ENCODE data around the gene CTNS. TPM values are rescaled to one million over a fixed set of nuclear protein-coding genes. Genes with fewer than 3 reads are reported as not detected.

CTNS gene
- total and polyA plus RNA-seq, 2 donors = 7.3 to 8.8 TPM

- H3K4me1 ChIP-seq (ENCODE audit: control insufficient read depth in 2 of 2, insufficient read depth in 2 of 2, low read length in 2 of 2) = no peaks in the 10 kb centered on the region
- H3K9me3 ChIP-seq (ENCODE audit: control insufficient read depth in 2 of 2, insufficient read depth in 1 of 2, low read length in 1 of 2) = peaks cover 2 to 5% of the 10 kb centered on the region in 2 donors
- no peaks in the 10 kb centered on the region for H3K27me3 ChIP-seq (ENCODE audit: control insufficient read depth in 2 of 2, insufficient read depth in 1 of 2, low read length in 1 of 2)
- WGBS = 98% methylated on average over 18 of the region's 18 CpGs
- no peak overlapping the region for H3K27ac ChIP-seq (ENCODE audit: low read depth in 1 of 2, low read length in 1 of 2)
- no peak for DNase-seq (ENCODE audit: low read depth in 6 of 9, low spot score in 9 of 9)
- no peak overlapping the region for H3K4me3 ChIP-seq (ENCODE audit: low read length in 2 of 2)
- H3K36me3 ChIP-seq (ENCODE audit: control insufficient read depth in 2 of 2, insufficient read depth in 2 of 2, low read length in 1 of 2) = peaks cover 37% of the 10 kb centered on the region in 2 donors
Observed at GRCh38 chr17:3615160-3615870, 21.2 kb upstream of the CTNS start.

DNA sequence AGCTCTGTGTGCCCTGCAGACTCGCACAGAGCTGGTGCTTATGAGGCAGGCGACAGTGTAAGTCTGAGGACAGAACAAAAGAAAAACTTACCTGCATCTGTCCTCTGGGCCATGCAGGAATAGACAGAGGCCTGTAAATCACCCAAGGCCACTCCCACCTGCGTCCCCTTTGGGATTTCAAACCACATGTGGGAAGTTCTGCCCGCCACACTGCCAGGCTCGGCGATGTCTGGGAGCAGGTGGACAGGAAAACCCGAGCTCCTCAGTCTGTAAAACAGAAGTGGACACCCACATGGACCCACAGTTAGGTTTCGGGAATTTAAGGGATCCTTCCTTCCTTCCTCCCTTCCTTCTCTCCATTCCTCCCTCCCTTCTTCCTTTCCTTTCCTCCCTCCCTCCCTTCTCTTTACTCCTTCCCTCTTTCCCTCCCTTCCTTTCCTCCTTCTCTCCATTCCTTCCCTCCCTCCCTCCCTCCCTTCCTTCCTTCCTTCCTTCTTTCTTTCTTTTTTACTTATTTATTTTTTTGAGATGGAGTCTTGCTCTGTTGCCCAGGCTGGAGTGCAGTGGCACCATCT lies 15.3 kb upstream of the CTNS start:
- peaks cover 38 to 41% of the 10 kb centered on the region in 2 donors for H3K36me3 ChIP-seq (ENCODE audit: control insufficient read depth in 2 of 2, insufficient read depth in 2 of 2, low read length in 1 of 2)
- over 99% methylated on average over 8 of the region's 8 CpGs for WGBS

GRCh38 chr17:3622977-3623594 lies 13.5 kb upstream of the CTNS start:
- Histone ChIP-seq H3K36me3 (ENCODE audit: control insufficient read depth in 2 of 2, insufficient read depth in 2 of 2, low read length in 1 of 2) (peaks cover 39 to 45% of the 10 kb centered on the region in 2 donors), H3K4me1 (ENCODE audit: control insufficient read depth in 2 of 2, insufficient read depth in 2 of 2, low read length in 2 of 2) (no peaks in the 10 kb centered on the region), H3K27ac (ENCODE audit: low read depth in 1 of 2, low read length in 1 of 2) (no peak overlapping the region), H3K27me3 (ENCODE audit: control insufficient read depth in 2 of 2, insufficient read depth in 1 of 2, low read length in 1 of 2) (no peaks in the 10 kb centered on the region), H3K4me3 (ENCODE audit: low read length in 2 of 2) (no peak overlapping the region), H3K9me3 (ENCODE audit: control insufficient read depth in 2 of 2, insufficient read depth in 1 of 2, low read length in 1 of 2) (no peaks in the 10 kb centered on the region)
- no peak for DNase-seq (ENCODE audit: low read depth in 6 of 9, low spot score in 9 of 9)
- WGBS = 98% methylated on average over 16 of the region's 16 CpGs

More for the DNA sequence above, 15.3 kb upstream of the CTNS start:
- Histone ChIP-seq H3K4me3 (ENCODE audit: low read length in 2 of 2) (no peak overlapping the region), H3K4me1 (ENCODE audit: control insufficient read depth in 2 of 2, insufficient read depth in 2 of 2, low read length in 2 of 2) (no peaks in the 10 kb centered on the region), H3K27me3 (ENCODE audit: control insufficient read depth in 2 of 2, insufficient read depth in 1 of 2, low read length in 1 of 2) (no peaks in the 10 kb centered on the region), H3K9me3 (ENCODE audit: control insufficient read depth in 2 of 2, insufficient read depth in 1 of 2, low read length in 1 of 2) (peaks cover 2 to 5% of the 10 kb centered on the region in 2 donors), H3K27ac (ENCODE audit: low read depth in 1 of 2, low read length in 1 of 2) (no peak overlapping the region)
- DNase-seq (ENCODE audit: low read depth in 6 of 9, low spot score in 9 of 9) = no peak

DNA sequence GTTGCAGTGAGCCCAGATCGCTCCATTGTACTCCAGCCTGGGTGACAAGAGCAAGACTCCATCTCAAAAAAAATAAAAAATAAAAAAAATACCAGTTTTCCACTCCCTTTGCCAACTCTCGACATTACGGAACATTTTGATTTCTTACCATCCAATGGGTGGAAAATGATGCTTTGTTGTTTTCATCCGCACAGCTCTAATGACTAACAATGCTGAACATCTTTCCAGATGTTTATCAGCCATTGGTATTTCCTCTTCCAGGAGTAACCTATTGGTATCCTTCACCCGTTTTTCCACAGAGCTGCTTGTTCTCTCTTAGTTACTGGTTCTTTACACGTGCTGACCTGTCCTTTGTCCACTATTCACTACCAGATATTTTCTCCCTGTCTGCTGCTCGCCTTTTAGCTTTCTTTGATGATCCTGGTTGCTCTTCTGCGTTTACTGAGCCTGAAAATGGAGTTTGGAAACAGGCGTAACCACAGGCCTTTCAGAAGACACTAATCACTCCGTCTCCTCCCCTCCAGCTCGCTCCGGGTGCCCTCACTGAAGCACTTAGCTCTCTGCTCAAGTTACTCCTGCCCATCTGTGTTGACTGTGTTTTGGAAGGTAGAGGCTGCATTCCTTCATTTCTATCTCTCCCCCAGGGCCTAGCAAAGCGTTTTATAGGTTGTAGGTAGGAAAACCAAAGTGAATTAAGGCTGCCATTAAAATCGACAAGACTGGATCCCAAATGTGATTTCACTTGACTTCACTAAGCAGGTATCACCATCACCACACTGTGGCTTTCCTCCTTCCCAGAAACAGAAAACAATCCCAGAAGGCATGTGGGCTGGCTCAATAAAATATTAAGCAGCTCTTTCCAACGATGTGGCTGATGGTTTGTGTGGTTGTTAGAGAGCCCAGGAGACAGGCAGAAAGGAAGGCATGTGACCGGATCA lies 9.5 kb upstream of the CTNS start:
- DNase-seq (ENCODE audit: low read depth in 6 of 9, low spot score in 9 of 9) = no peak
- Histone ChIP-seq H3K27ac (ENCODE audit: low read depth in 1 of 2, low read length in 1 of 2) (no peak overlapping the region), H3K9me3 (ENCODE audit: control insufficient read depth in 2 of 2, insufficient read depth in 1 of 2, low read length in 1 of 2) (no peaks in the 10 kb centered on the region), H3K4me1 (ENCODE audit: control insufficient read depth in 2 of 2, insufficient read depth in 2 of 2, low read length in 2 of 2) (no peaks in the 10 kb centered on the region), H3K36me3 (ENCODE audit: control insufficient read depth in 2 of 2, insufficient read depth in 2 of 2, low read length in 1 of 2) (peaks cover 29 to 36% of the 10 kb centered on the region in 2 donors), H3K4me3 (ENCODE audit: low read length in 2 of 2) (no peak overlapping the region), H3K27me3 (ENCODE audit: control insufficient read depth in 2 of 2, insufficient read depth in 1 of 2, low read length in 1 of 2) (no peaks in the 10 kb centered on the region)
- 92% methylated on average over 16 of the region's 16 CpGs for WGBS

GRCh38 chr17:3627769-3628167 lies 8.8 kb upstream of the CTNS start:
- H3K4me3 ChIP-seq (ENCODE audit: low read length in 2 of 2) = no peak overlapping the region
- no peaks in the 10 kb centered on the region for H3K4me1 ChIP-seq (ENCODE audit: control insufficient read depth in 2 of 2, insufficient read depth in 2 of 2, low read length in 2 of 2)
- H3K27me3 ChIP-seq (ENCODE audit: control insufficient read depth in 2 of 2, insufficient read depth in 1 of 2, low read length in 1 of 2) = no peaks in the 10 kb centered on the region
- no peaks in the 10 kb centered on the region for H3K9me3 ChIP-seq (ENCODE audit: control insufficient read depth in 2 of 2, insufficient read depth in 1 of 2, low read length in 1 of 2)
- H3K27ac ChIP-seq (ENCODE audit: low read depth in 1 of 2, low read length in 1 of 2) = no peak overlapping the region
- whole genome bisulfite sequencing = 97% methylated on average over 11 of the region's 11 CpGs
- DNase-seq (ENCODE audit: low read depth in 6 of 9, low spot score in 9 of 9) = no peak
- H3K36me3 ChIP-seq (ENCODE audit: control insufficient read depth in 2 of 2, insufficient read depth in 2 of 2, low read length in 1 of 2) = peaks cover 27 to 38% of the 10 kb centered on the region in 2 donors

DNA sequence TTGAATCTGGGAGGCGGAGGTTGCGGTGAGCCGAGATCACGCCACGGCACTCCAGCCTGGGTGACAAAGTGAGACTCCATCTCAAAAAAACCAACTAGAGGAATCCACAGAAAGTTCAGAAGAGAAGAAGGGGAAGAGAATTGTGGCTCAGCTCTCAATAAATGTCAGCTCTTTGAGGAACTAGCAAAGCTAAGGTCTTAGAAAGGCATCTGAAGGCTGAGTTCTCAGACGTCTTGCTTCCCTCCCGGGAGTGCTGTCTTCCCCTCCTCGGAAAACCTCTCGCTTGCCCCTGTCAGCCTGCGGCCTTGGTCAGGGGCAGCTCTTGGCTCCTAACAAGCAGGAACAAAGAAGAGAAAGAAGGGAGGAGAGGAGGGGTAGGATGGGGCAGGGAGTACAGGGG lies 5.8 kb upstream of the CTNS start:
- no peaks in the 10 kb centered on the region for H3K9me3 ChIP-seq (ENCODE audit: control insufficient read depth in 2 of 2, insufficient read depth in 1 of 2, low read length in 1 of 2)
- 94% methylated on average over 10 of the region's 10 CpGs for WGBS

DNA sequence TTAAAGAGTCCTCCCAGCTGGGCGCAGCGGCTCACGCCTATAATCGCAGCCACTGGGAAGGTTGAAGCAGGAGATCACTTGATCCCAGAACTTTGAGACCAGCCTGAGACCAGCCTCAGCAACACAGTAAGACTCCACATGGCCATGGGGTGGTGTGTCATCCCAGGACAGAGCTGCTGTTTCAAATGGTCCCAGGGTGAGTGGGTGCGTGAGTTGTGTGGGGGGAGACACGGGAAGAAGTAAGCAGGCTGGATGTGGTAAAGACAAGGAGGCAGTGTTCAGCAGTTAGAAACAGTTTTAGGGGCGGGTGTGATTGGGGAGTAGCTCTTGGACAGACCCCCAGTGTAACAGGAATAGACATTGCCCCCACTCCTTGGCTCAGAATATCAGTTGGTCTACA lies 4.3 kb upstream of the CTNS start:
- DNase-seq (ENCODE audit: low read depth in 6 of 9, low spot score in 9 of 9) = no peak
- peaks cover 0 to 8% of the 10 kb centered on the region in 2 donors for H3K4me1 ChIP-seq (ENCODE audit: control insufficient read depth in 2 of 2, insufficient read depth in 2 of 2, low read length in 2 of 2)
- no peak overlapping the region for H3K4me3 ChIP-seq (ENCODE audit: low read length in 2 of 2)
- 99% methylated on average over 7 of the region's 7 CpGs for WGBS
- no peaks in the 10 kb centered on the region for H3K27me3 ChIP-seq (ENCODE audit: control insufficient read depth in 2 of 2, insufficient read depth in 1 of 2, low read length in 1 of 2)
- H3K9me3 ChIP-seq (ENCODE audit: control insufficient read depth in 2 of 2, insufficient read depth in 1 of 2, low read length in 1 of 2) = no peaks in the 10 kb centered on the region
- peaks cover 9 to 19% of the 10 kb centered on the region in 2 donors for H3K36me3 ChIP-seq (ENCODE audit: control insufficient read depth in 2 of 2, insufficient read depth in 2 of 2, low read length in 1 of 2)
- no peak overlapping the region for H3K27ac ChIP-seq (ENCODE audit: low read depth in 1 of 2, low read length in 1 of 2)

More for the DNA sequence above, 5.8 kb upstream of the CTNS start:
- Histone ChIP-seq H3K27ac (ENCODE audit: low read depth in 1 of 2, low read length in 1 of 2) (no peak overlapping the region), H3K36me3 (ENCODE audit: control insufficient read depth in 2 of 2, insufficient read depth in 2 of 2, low read length in 1 of 2) (peaks cover 13 to 24% of the 10 kb centered on the region in 2 donors), H3K27me3 (ENCODE audit: control insufficient read depth in 2 of 2, insufficient read depth in 1 of 2, low read length in 1 of 2) (no peaks in the 10 kb centered on the region), H3K4me3 (ENCODE audit: low read length in 2 of 2) (no peak overlapping the region), H3K4me1 (ENCODE audit: control insufficient read depth in 2 of 2, insufficient read depth in 2 of 2, low read length in 2 of 2) (peaks cover 0 to 5% of the 10 kb centered on the region in 2 donors)
- no peak for DNase-seq (ENCODE audit: low read depth in 6 of 9, low spot score in 9 of 9)

DNA sequence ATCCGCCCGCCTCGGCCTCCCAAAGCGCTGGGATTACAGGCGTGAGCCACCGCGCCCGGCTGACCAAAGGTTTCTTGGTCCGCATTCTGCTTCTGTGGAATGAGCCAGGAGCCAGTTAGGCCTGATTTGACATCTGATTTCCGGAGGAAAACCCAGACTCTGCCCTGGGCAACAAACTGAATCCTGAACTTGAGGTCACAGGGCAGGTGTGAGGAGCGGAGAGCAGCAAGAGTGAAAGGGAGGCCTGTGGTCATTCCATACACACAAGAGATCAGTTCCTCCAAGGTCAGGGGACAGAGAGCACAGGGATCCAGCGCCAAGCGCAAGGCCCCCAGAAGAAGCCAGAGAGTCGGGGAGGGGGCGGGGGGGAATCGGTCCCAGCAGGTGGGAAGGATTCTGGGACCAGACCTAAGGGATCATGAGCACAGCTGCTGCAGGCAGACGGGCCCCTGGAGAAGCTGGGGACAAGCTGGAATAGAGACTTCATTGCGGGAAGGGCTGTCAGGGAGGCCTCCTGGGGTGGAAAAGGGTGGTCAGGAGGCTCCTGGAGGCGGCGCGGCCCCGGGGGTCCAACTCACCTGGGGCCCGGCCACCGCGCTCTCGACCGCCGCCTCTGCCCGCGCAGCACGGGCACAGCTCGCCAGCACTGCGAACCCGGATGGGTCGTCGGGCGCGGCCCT lies 946 bp upstream of the CTNS start:
- H3K27ac ChIP-seq (ENCODE audit: low read depth in 1 of 2, low read length in 1 of 2) = no peak overlapping the region
- peaks cover 0 to 8% of the 10 kb centered on the region in 2 donors for H3K4me1 ChIP-seq (ENCODE audit: control insufficient read depth in 2 of 2, insufficient read depth in 2 of 2, low read length in 2 of 2)
- H3K4me3 ChIP-seq (ENCODE audit: low read length in 2 of 2) = peak overlapping the region; percentile 78 to 94
- no peaks in the 10 kb centered on the region for H3K27me3 ChIP-seq (ENCODE audit: control insufficient read depth in 2 of 2, insufficient read depth in 1 of 2, low read length in 1 of 2)
- 23% methylated on average over 38 of the region's 38 CpGs for WGBS
- no peak for DNase-seq (ENCODE audit: low read depth in 6 of 9, low spot score in 9 of 9)
- H3K9me3 ChIP-seq (ENCODE audit: control insufficient read depth in 2 of 2, insufficient read depth in 1 of 2, low read length in 1 of 2) = no peaks in the 10 kb centered on the region
- H3K36me3 ChIP-seq (ENCODE audit: control insufficient read depth in 2 of 2, insufficient read depth in 2 of 2, low read length in 1 of 2) = peaks cover 0 to 9% of the 10 kb centered on the region in 2 donors

All from thymus (tissue), 11 donors.